HL-60 (cell line): ENCODE data around the gene MYLK4.

Experiments
- POLR2AphosphoS5 ChIP-seq: IDR thresholded peaks from 2 replicates; pipeline ENCODE4 v1.6.1; 2012; ENCODE audit warnings: low read depth
- TF ChIP-seq, protein P1 (sequence below): IDR thresholded peaks from one replicate; pipeline ENCODE4 v1.5.1; 2011; ENCODE audit warnings: low read length, control low read depth, inconsistent platforms; ENCODE audit not compliant: insufficient read depth

DNA sequence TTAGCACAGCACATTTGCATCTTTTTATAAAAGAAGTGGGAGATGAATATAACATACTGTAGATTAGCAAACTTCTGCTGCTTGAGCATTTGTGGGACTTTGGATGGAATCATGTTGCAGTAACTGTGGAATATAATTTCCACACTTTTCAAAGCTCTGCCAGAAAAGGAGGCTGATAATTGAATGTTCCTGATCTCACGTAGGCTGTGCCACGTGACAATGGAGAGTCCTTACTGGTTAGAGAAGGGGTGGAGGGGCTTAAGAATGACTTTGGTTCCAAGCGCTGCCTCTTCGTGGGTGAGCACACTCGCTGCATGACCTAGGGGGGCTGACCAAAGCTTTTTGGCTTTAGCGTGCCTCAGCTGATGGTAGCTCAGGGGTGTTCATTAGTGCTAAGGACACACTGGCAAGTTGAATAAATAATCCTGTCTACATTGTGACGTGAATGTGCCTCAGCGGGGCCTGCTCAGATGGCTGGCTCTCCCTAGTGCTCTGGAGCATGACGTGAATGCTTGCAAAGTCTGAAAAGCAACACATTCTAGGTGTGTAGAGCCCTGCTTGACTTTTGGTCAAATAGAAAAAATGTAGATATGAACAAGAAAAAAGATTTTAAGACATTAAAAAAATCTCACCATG lies 29.5 kb upstream of the MYLK4 start:
- no peak for TF ChIP-seq POLR2AphosphoS5
- TF ChIP-seq, protein P1, sequence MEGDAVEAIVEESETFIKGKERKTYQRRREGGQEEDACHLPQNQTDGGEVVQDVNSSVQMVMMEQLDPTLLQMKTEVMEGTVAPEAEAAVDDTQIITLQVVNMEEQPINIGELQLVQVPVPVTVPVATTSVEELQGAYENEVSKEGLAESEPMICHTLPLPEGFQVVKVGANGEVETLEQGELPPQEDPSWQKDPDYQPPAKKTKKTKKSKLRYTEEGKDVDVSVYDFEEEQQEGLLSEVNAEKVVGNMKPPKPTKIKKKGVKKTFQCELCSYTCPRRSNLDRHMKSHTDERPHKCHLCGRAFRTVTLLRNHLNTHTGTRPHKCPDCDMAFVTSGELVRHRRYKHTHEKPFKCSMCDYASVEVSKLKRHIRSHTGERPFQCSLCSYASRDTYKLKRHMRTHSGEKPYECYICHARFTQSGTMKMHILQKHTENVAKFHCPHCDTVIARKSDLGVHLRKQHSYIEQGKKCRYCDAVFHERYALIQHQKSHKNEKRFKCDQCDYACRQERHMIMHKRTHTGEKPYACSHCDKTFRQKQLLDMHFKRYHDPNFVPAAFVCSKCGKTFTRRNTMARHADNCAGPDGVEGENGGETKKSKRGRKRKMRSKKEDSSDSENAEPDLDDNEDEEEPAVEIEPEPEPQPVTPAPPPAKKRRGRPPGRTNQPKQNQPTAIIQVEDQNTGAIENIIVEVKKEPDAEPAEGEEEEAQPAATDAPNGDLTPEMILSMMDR = no peak
